HG02763 (cell line): Measurements from ENCODE around the gene DAPK2.

Source experiments
- ATAC-seq: cut with Tn5 transposase; IDR thresholded peaks from one replicate; pipeline ENCODE4 v1.9.1; 2021; ENCODE audit warnings: mild to moderate bottlenecking, moderate library complexity; ENCODE audit not compliant: unreplicated experiment

Gene DAPK2

DNA sequence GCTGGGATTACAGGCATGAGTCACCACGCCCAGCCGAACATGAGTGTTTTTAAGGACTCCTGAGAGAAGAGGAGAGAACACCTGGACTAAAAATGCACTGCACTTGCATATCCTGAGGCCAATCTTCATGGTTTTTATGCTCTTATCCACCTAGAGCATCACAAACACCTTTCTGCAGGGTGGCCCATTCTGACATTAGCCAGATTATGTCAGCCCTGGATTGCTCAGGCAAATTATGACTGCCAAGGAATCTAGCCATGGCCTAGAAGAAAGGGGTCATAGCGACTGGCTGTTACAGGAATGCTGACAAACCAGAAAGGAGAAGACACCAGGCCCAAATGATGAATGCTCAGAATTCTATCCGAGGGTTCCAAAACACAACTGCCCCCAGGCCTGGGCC lies 171.7 kb downstream of the DAPK2 start:
- no peak for ATAC-seq

DNA sequence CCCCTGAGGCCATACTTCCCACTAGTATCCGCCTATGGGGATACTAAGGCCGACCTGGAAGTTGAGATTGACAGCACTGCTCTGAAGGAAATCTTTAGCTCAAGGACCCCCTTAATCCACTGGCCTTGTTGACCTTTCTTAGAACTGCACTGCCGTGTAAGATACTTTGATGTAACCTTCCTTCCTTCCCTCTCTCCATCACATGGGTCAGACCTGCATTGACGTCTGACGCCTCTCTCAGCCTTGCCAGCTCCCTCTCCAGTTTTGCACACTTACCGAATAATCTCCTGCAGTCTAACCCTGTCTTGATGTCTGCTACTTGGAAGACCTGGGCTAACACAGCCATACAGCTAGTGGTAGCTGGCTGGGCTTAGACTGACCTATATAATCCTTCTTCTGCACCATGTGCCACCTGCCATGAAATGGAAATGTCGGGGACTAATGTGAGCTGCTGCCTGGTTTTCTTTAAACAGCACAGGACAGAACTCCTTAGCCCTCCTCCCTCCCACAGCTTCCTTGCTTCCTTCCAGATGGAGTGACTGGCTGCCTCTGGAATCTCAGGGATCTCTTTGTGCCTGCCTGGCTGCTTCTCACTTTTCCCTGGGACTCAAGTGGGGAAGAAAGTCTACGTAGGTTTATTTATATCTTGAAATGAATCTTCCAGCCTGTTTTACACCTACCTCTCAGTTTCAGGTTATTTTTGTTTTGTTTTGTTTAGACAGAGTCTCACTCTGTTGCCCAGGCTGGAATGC lies 173.3 kb downstream of the DAPK2 start:
- no peak for ATAC-seq

DNA sequence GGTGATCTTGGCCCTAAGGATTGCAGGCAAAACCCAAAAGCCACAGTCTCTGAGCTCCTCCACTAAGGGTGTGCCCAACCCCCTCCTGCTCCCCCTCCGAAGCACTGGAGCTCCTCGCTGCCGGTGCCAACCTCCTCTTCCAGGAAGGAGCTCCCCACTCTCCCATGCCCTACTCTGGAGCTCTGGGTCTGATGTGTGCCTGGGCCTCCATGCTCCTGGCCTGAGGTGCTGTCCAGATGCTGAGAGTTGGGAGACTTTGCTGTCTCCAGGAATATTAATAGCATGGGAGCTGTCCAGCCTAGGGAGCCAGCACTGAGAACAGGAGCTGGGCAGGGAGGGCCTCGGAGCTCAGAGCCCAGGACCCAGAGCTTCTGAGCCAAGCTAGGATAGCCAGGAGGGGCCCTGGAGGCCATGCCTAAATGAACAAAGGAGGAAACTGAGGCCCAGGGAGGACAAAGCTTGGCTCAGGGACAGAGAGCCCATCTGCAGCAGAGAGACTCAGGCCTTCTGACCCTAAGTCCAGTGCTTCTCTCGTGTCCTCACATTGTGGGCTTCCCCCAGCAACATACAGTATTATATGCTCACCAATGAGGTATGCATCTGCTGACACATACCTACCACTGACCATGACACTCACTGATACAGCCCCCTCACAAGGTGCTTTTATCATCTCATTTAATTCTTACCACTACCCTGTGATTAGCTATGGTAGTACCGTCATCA lies 175.6 kb downstream of the DAPK2 start:
- no peak for ATAC-seq

DNA sequence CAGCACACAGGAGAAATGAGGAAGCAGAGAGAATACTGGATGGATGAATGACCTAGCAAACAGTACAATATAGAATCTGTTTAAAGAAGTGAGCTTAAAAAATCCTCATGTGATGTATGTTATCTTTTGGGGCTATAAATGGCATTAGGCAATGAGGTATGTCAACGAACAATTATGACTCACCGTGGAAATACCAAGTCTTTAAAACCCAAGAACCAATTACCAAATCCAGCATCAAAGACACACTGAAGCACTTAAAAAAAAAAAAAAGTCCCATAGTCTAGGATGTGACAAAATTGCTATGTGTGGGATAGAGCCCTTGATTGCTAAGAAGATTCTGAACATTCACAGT lies 176.3 kb downstream of the DAPK2 start:
- no peak for ATAC-seq

DNA sequence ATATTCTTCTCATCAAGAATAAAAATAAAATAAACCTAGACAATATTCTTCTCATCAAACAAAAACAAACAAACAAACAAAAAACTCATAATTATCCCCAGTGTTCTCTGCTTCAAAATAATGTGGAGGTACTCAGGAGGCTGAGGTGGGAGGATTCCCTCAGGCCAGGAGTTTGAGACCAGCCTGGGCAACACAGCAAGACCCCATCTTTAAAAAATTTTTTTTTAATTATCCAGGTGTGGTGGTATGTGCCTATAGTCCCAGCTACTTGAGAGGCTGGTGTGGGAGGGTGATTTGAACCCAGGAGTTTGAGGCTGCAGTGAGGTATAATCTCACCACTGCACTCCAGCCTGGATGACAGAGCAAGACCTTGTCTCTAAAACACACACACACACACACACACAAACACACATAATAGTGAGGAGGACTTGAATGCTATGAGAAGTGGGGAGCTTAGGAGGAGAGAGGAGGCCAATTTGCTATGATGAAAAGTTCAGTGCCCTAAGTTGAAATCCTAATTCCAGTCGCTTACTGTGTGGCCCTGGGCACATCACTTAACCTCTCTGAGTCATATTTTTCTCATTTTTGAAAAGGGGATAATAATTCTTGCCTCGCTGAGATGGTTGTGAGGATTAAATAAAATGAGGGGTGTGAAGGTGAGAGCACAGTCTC lies 176.8 kb downstream of the DAPK2 start:
- ATAC-seq, result no peak

DNA sequence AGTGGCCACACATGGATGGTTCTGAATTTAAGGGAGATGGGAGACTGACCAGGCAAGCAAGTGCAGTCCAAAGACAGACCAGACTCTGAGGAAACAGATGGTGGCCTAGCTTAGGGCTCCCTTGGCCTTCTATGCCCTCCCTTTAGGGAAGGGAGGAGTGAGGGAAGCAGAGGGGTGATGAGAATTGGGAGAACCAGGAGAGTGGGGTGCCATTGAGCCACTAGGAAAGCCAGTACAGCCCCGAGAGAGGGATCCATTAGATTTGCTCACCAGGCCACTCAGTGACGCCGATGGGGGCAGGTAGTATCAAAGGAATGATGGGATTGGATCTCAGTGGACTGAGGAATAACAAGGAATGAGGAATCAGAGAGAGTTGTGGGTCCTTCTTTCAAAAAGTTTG lies 182.1 kb downstream of the DAPK2 start:
- no peak for ATAC-seq

DNA sequence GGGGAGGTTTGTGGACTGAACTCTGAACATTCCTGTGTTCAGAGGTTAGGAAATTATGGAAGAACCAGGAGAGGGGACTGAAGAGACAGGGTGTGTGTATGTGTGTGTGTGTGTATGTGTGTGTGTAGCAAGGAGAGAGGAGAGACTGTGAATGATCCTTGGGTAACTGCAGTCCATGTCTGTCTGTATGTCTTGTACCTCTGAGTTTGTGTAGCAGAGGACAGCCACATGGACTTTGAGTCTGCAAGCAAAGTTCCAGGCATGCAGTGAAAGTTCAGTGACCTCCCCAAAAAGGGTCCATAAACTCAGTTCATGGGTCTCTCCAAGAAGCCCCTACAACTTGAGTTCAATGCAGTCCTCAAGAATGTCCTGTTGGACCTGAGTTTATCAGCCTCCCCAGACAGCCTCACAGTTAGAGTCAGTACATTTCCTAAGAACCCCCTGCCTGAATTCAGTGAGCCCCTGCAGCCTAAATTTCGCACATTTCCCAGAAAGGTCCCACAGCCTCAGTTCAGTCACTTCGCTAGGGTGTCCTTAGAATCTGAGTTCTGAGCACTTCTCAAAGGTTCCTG lies 184.3 kb downstream of the DAPK2 start:
- ATAC-seq, result no peak

DNA sequence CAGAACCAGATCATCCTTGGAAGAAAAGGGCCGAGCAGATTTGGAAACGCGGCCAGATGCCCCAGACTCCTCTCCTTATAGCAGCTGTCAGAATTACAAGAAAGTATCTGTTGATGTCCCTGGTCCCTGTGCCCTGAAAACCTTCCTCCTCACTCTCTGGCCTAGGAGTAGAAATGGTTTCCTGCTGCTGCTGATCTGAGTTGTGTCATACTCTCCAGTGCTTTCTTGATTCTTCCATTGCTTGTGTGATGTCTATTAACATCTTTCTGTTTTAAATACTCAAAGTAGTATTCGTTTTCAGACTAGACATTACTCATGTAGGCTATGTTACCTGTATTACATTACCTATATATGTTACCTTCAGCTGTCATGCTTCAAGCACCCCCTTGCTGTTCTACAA lies 185.7 kb downstream of the DAPK2 start:
- no peak for ATAC-seq

DNA sequence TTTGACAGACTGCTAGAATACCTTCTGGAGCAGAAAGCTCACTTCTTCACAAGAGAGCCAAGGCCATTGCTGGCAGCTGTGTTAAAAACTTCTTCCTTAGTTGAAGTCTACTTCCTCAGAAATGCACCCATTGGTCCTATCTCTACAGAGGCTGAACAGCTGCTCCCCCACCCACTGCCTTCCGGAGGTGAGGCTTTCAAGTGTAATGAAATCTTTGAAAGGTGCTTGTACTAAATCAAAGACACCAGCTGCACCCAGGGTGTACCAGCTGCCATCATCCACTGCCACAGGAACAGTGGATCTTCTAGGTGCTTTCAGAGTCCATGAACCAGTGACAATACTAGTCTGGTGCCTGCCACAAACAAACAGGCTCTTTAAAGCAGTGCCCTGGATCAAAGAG lies 186.1 kb downstream of the DAPK2 start:
- ATAC-seq, result no peak

DNA sequence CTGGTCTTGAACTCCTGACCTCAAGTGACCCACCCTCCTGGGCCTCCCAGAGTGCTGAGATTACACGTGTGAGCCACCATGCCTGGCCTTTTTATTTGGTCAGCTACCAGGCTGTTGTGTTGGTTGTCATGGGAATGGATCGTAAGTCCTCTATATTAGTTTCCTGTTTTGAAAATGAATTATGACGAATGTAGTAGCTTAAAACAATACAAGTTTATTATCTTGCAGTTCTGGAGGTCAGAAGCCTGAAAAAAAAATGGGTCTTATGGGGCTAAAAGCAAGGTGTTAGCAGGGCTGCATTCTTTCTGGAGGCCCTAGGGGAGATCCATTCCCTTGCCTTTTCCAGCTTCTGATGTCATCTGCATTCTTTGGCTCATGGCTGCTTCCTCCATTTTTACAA lies 187.4 kb downstream of the DAPK2 start:
- no peak for ATAC-seq

DNA sequence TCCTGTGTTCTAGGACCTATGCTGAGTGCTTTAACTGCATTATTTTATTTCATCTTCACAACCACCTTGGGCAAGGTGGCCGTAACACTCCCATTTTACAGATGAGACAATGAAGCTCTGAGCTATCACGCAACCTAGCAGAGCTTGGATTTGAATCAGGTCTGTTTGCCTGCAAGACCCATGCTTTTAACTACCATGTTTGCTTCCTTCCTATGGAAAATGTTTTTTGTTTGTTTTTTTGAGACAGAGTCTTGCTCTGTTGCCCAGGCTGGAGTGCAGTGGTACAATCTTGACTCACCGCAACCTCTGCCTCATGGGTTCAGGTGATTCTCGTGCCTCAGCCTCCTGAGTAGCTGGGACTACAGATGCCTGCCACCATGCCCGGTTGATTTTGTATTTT lies 187.8 kb downstream of the DAPK2 start:
- ATAC-seq, result no peak

DNA sequence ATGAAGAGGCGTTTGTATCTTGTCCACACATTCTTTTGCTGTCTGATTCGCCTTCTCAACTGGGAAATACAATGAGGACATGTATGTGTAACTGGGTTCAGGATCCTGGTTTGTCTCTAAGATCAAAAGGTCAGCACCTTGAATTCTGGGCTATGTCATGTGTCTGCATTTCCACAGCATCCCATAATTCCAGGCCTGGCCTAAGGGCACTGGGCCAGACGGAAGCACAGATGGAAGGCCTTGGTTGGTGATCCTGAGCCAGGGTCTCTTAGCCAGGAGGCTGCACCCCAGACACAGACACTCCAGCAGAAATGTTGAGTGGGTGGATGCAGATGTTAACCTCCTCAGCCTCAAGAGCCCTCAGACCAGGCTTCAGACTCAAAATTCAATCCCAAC lies 188.8 kb downstream of the DAPK2 start:
- no peak for ATAC-seq
